MCF 10A (cell line): ENCODE results near the gene ZNF883. TPM values are rescaled to one million over a fixed set of nuclear protein-coding genes. Genes with fewer than 3 reads are reported as not detected.

Source experiments
- BruUV-seq: library from RNA; stranded (reverse); fragments of 400-500 nt; replicated peaks from 2 replicates; lab custom pipeline; 2021; lab: Mats Ljungman, UMichigan
- CTCF ChIA-PET: fragments of 300-600 bp; sonication (Branson Sonifier 250); formaldehyde crosslinking; extraction: SDS; loops from one replicate; lab custom pipeline; 2021; ENCODE audit warnings: antibody characterized with exemption, inconsistent platforms; lab: Yijun Ruan, JAX
- POLR2A ChIA-PET: fragments of 300-600, 350-650 bp; sonication (Branson Sonifier 250); formaldehyde crosslinking; extraction: SDS; loops from one replicate; lab custom pipeline; 2020; ENCODE audit warnings: antibody characterized with exemption, inconsistent platforms; lab: Yijun Ruan, JAX
- DNase-seq: peaks from one replicate; pipeline ENCODE4 v3.0.0-alpha.2; 2018; ENCODE audit not compliant: unreplicated experiment
- H3K27ac Mint-ChIP-seq: one replicate; pipeline ENCODE4 v1.8.0; 2022; ENCODE audit warnings: mild to moderate bottlenecking, low read depth, mixed read lengths; ENCODE audit not compliant: unreplicated experiment
- H3K27me3 Mint-ChIP-seq: one replicate; pipeline ENCODE4 v1.8.0; 2022; ENCODE audit warnings: mixed read lengths; ENCODE audit not compliant: insufficient read depth, unreplicated experiment
- H3K36me3 Mint-ChIP-seq: one replicate; pipeline ENCODE4 v1.8.0; 2022; ENCODE audit warnings: mild to moderate bottlenecking, moderate library complexity, mixed read lengths; ENCODE audit not compliant: insufficient read depth, unreplicated experiment
- H3K4me1 Mint-ChIP-seq: one replicate; pipeline ENCODE4 v1.8.0; 2022; ENCODE audit warnings: mixed read lengths; ENCODE audit not compliant: insufficient read depth, unreplicated experiment
- H3K4me3 Mint-ChIP-seq: one replicate; pipeline ENCODE4 v1.8.0; 2022; ENCODE audit warnings: mild to moderate bottlenecking, moderate library complexity, mixed read lengths; ENCODE audit not compliant: unreplicated experiment
- H3K9me3 Mint-ChIP-seq: one replicate; pipeline ENCODE4 v1.8.0; 2022; ENCODE audit warnings: mixed read lengths; ENCODE audit not compliant: unreplicated experiment
- CTCF ChIP-seq: fragments of 200-600 bp; IDR thresholded peaks from one replicate; pipeline ENCODE4 v1.8.0; 2022; ENCODE audit warnings: antibody characterized with exemption, mild to moderate bottlenecking; ENCODE audit not compliant: unreplicated experiment
- intact Hi-C: fragments of 100-400 bp; cut with micrococcal nuclease; formaldehyde crosslinking; loops from 2 replicates; pipeline ENCODE4 v1.14.1; 2022
- total RNA-seq: library from RNA; stranded (reverse); gene quantifications from 2 replicates; pipeline ENCODE4 v1.2.3, GENCODE V29; 2022

The ZNF883 gene
- total RNA-seq, 1 experiment from 2014 or later, result 0.51 TPM

- peak; percentile 26 for TF ChIP-seq CTCF
- Mint-ChIP-seq H3K27me3 (peaks cover 19% of the 10 kb centered on the region), H3K4me3 (no peak overlapping the region), H3K4me1 (no peaks in the 10 kb centered on the region), H3K27ac (no peak overlapping the region), H3K9me3 (peaks cover 10% of the 10 kb centered on the region), H3K36me3 (no peaks in the 10 kb centered on the region)
- intact Hi-C loops, result loop anchor here (1.0 to 5.0 kb wide), 2 partner anchors 50 to 141 kb away; no protein-coding TSS in a partner anchor
- peak; percentile 34 for DNase-seq
- ChIA-PET POLR2A (no interaction called here), CTCF (interaction anchor here (0.7 to 2.1 kb wide), 6 partner anchors 33 to 141 kb away, joined by 3 to 13 read pairs (median 4); no protein-coding TSS in a partner anchor)
- BruUV-seq, result no TSS peak
Measured at GRCh38 chr9:112971415-112971814, 40.6 kb downstream of the ZNF883 start.

GRCh38 chr9:112970939-112971338, 41.1 kb downstream of the ZNF883 start:
- TF ChIP-seq CTCF, result no peak
- H3K4me3 Mint-ChIP-seq, result no peak overlapping the region
- CTCF ChIA-PET, result interaction anchor here (0.7 to 2.1 kb wide), 9 partner anchors 20 to 289 kb away, joined by 3 to 13 read pairs (median 4); no protein-coding TSS in a partner anchor
- peaks cover 8% of the 10 kb centered on the region for H3K9me3 Mint-ChIP-seq
- H3K27me3 Mint-ChIP-seq, result peaks cover 19% of the 10 kb centered on the region
- H3K27ac Mint-ChIP-seq, result no peak overlapping the region
- peak; percentile 21 for DNase-seq
- intact Hi-C loops, result loop anchor here (1.0 to 5.0 kb wide), 2 partner anchors 50 to 141 kb away; no protein-coding TSS in a partner anchor
- H3K4me1 Mint-ChIP-seq, result no peaks in the 10 kb centered on the region
- H3K36me3 Mint-ChIP-seq, result no peaks in the 10 kb centered on the region
- BruUV-seq, result no TSS peak
- POLR2A ChIA-PET, result no interaction called here

GRCh38 chr9:112969730-112970129, 42.3 kb downstream of the ZNF883 start:
- BruUV-seq, result no TSS peak
- intact Hi-C loops, result loop anchor here (5.0 kb wide), 1 partner anchor 143 kb away; no protein-coding TSS in a partner anchor

GRCh38 chr9:112955550-112955949, 56.4 kb downstream of the ZNF883 start:
- Mint-ChIP-seq H3K4me3 (no peak overlapping the region), H3K27me3 (peaks cover 60% of the 10 kb centered on the region), H3K4me1 (no peaks in the 10 kb centered on the region), H3K9me3 (peaks cover 8% of the 10 kb centered on the region), H3K27ac (no peak overlapping the region), H3K36me3 (no peaks in the 10 kb centered on the region)
- intact Hi-C loops, result no loop called here
- ChIA-PET CTCF (interaction anchor here (0.7 kb wide), 2 partner anchors 157 to 437 kb away, joined by 3 read pairs; no protein-coding TSS in a partner anchor), POLR2A (interaction anchor here (0.6 kb wide), 1 partner anchor 25 kb away, joined by 3 read pairs; no protein-coding TSS in a partner anchor)
- BruUV-seq, result no TSS peak
- DNase-seq, result no peak
- no peak for TF ChIP-seq CTCF

More at GRCh38 chr9:112969730-112970129, 42.3 kb downstream of the ZNF883 start:
- peaks cover 2% of the 10 kb centered on the region for H3K9me3 Mint-ChIP-seq
- DNase-seq, result no peak
- CTCF ChIA-PET, result interaction anchor here (0.5 to 2.1 kb wide), 6 partner anchors 21 to 149 kb away, joined by 3 to 13 read pairs (median 4); no protein-coding TSS in a partner anchor
- TF ChIP-seq CTCF, result no peak
- H3K4me3 Mint-ChIP-seq, result no peak overlapping the region
- H3K4me1 Mint-ChIP-seq, result no peaks in the 10 kb centered on the region
- peaks cover 19% of the 10 kb centered on the region for H3K27me3 Mint-ChIP-seq
- H3K27ac Mint-ChIP-seq, result no peak overlapping the region
- POLR2A ChIA-PET, result no interaction called here
- H3K36me3 Mint-ChIP-seq, result no peaks in the 10 kb centered on the region
